HepG2 (cell line): ENCODE data around the gene KMT2D. TPM values are rescaled to one million over a fixed set of nuclear protein-coding genes. Genes with fewer than 3 reads are reported as not detected.

ENCODE experiments used
- ATAC-seq: fragments of 200-7000 bp; cut with Tn5 transposase; 3 replicates; pipeline ENCODE4 v1.9.1; 2020; ENCODE audit warnings: mild to moderate bottlenecking, moderate library complexity
- BruUV-seq: library from RNA; stranded (reverse); fragments of 400-500 nt; replicated peaks from 2 replicates; lab custom pipeline; 2021; lab: Mats Ljungman, UMichigan
- CTCF ChIA-PET: fragments of 300-600 bp; formaldehyde crosslinking; extraction: SDS; loops from one replicate; lab custom pipeline; 2021; ENCODE audit warnings: low total read pairs, inconsistent platforms, low intra/inter-chr PET ratio; lab: Yijun Ruan, JAX
- POLR2A ChIA-PET: fragments of 350-600 bp; sonication (Branson Sonifier 250); formaldehyde crosslinking; loops from one replicate; lab custom pipeline; 2020; ENCODE audit warnings: antibody characterized with exemption, inconsistent platforms; lab: Yijun Ruan, JAX
- DNase-seq: peaks from one replicate; pipeline ENCODE4 v3.0.0-alpha.2; 2015; ENCODE audit warnings: low spot score
- FAIRE-seq: peaks from 3 replicates; lab custom pipeline; 2011; peaks lifted over from hg19 to GRCh38; lab: Jason Lieb, UNC
- H2AFZ ChIP-seq: one replicate; pipeline ENCODE4 v1.6.1; 2011; ENCODE audit warnings: low read length, inconsistent platforms
- H3K27ac ChIP-seq: fragments of 300-600 bp; 3 replicates; pipeline ENCODE4 v1.8.0; 2011; ENCODE audit warnings: mixed run types, mild to moderate bottlenecking, mixed read lengths, low read length, inconsistent platforms; ENCODE audit not compliant: insufficient read depth; ENCODE audit errors: extremely low read length
- H3K27me3 ChIP-seq, 2 experiments: fragments of 200-600 bp in 1 of 2; 2 replicates in 1 of 2; 3 replicates in 1 of 2; pipeline versions ENCODE4 v1.6.0 to v1.8.0; 2011; ENCODE audit warnings: low read length in 2 of 2, mild to moderate bottlenecking in 2 of 2, moderate library complexity in 2 of 2, inconsistent platforms in 1 of 2; ENCODE audit not compliant: insufficient read depth in 2 of 2, control insufficient read depth in 1 of 2
- H3K36me3 ChIP-seq, 2 experiments: fragments of 200-600 bp in 1 of 2; replicated peaks in 1 of 2; 2 replicates in 1 of 2; 3 replicates in 1 of 2; pipeline versions ENCODE4 v1.5.1 to v1.8.0; 2011; ENCODE audit warnings: low read length in 2 of 2, inconsistent platforms in 1 of 2; ENCODE audit not compliant: insufficient read depth in 2 of 2, control insufficient read depth in 1 of 2
- H3K4me1 ChIP-seq: 2 replicates; pipeline ENCODE4 v1.5.1; 2012; ENCODE audit warnings: low read length, inconsistent platforms; ENCODE audit not compliant: insufficient read depth
- H3K4me2 ChIP-seq: 2 replicates; pipeline ENCODE4 v1.6.0; 2011; ENCODE audit warnings: low read depth, low read length, inconsistent platforms
- H3K4me3 ChIP-seq, 3 experiments: fragments of 200-600 bp in 1 of 3; sonication (generic), shearing (Covaris generic) in 1 of 3; replicated peaks in 1 of 3; 2 replicates each; pipeline ENCODE4 v1.5.1; 2011 to 2016; ENCODE audit warnings: low read length in 3 of 3, inconsistent platforms in 2 of 3, low read depth in 2 of 3, mild to moderate bottlenecking in 2 of 3, control low read depth in 1 of 3, mixed read lengths in 1 of 3; ENCODE audit not compliant: insufficient read depth in 1 of 3
- H3K79me2 ChIP-seq: one replicate; pipeline ENCODE4 v1.6.1; 2011; ENCODE audit warnings: low read length, inconsistent platforms; ENCODE audit not compliant: insufficient read depth
- H3K9ac ChIP-seq: 2 replicates; pipeline ENCODE4 v1.6.0; 2011; ENCODE audit warnings: mild to moderate bottlenecking, low read depth, low read length, inconsistent platforms; ENCODE audit not compliant: insufficient read depth
- H3K9me3 ChIP-seq: 2 replicates; pipeline ENCODE4 v1.5.1; 2012; ENCODE audit warnings: mild to moderate bottlenecking, low read length
- H4K20me1 ChIP-seq: 2 replicates; pipeline ENCODE4 v1.6.0; 2011; ENCODE audit warnings: inconsistent platforms, mild to moderate bottlenecking, low read length, moderate library complexity; ENCODE audit not compliant: insufficient read depth
- ARID2 ChIP-seq: sonication (generic); formaldehyde crosslinking; IDR thresholded peaks from 2 replicates; pipeline ENCODE4 v1.8.1; 2022; ENCODE audit warnings: mild to moderate bottlenecking, missing genetic modification reagents, borderline replicate concordance
- BORCS8-MEF2B ChIP-seq: sonication (generic); formaldehyde crosslinking; IDR thresholded peaks from 2 replicates; pipeline ENCODE4 v1.8.0; 2022; ENCODE audit warnings: mild to moderate bottlenecking, missing genetic modification reagents
- CREBL2 ChIP-seq: sonication (generic); formaldehyde crosslinking; IDR thresholded peaks from 2 replicates; pipeline ENCODE4 v1.8.1; 2023; ENCODE audit warnings: missing genetic modification reagents, mild to moderate bottlenecking, borderline replicate concordance
- ELK4 ChIP-seq: sonication (generic); formaldehyde crosslinking; IDR thresholded peaks from 2 replicates; pipeline ENCODE4 v1.9.0; 2021; ENCODE audit warnings: missing genetic modification reagents, borderline replicate concordance
- FOXP1 ChIP-seq, 2 experiments: fragments of 450-650 bp in 1 of 2; IDR thresholded peaks; 2 replicates each; pipeline ENCODE4 v1.6.1; 2017 to 2018; ENCODE audit warnings: antibody characterized with exemption in 1 of 2
- GLI4 ChIP-seq: sonication (generic); formaldehyde crosslinking; IDR thresholded peaks from 2 replicates; pipeline ENCODE4 v1.5.1; 2020; ENCODE audit warnings: missing genetic modification reagents, mild to moderate bottlenecking, moderate library complexity, borderline replicate concordance
- HNRNPK ChIP-seq: fragments of 200-400 bp; formaldehyde crosslinking; IDR thresholded peaks from 2 replicates; pipeline ENCODE4 v1.6.1; 2018; ENCODE audit warnings: low read length, low read depth, moderate library complexity, mild to moderate bottlenecking; ENCODE audit not compliant: poor library complexity, severe bottlenecking
- MIXL1 ChIP-seq: IDR thresholded peaks from 2 replicates; pipeline ENCODE4 v1.6.1; 2016
- NR3C1 ChIP-seq: sonication (generic); formaldehyde crosslinking; IDR thresholded peaks from 2 replicates; pipeline ENCODE4 v1.4.0; 2020; ENCODE audit warnings: missing genetic modification reagents
- PITX1 ChIP-seq: sonication (generic); formaldehyde crosslinking; IDR thresholded peaks from 2 replicates; pipeline ENCODE4 v1.5.1; 2020; ENCODE audit warnings: mild to moderate bottlenecking, missing genetic modification reagents
- RERE ChIP-seq: IDR thresholded peaks from 2 replicates; pipeline ENCODE4 v1.6.1; 2016; ENCODE audit warnings: low read depth, missing genetic modification reagents, missing compliant biosample characterization
- TBL1XR1 ChIP-seq: fragments of 150-350 bp; IDR thresholded peaks from 2 replicates; pipeline ENCODE4 v1.6.1; 2014; ENCODE audit warnings: borderline replicate concordance, low read length; ENCODE audit not compliant: partially characterized antibody
- TRAFD1 ChIP-seq: sonication (generic); formaldehyde crosslinking; IDR thresholded peaks from 2 replicates; pipeline ENCODE4 v1.5.1; 2020; ENCODE audit warnings: missing genetic modification reagents, mild to moderate bottlenecking, borderline replicate concordance
- TSC22D2 ChIP-seq: sonication (generic); formaldehyde crosslinking; IDR thresholded peaks from 2 replicates; pipeline ENCODE4 v1.5.1; 2020; ENCODE audit warnings: missing genetic modification reagents, mild to moderate bottlenecking, borderline replicate concordance
- ZNF180 ChIP-seq: sonication (generic); formaldehyde crosslinking; IDR thresholded peaks from 2 replicates; pipeline ENCODE4 v1.4.0; 2020; ENCODE audit warnings: low read depth, missing genetic modification reagents, borderline replicate concordance
- ZNF570 ChIP-seq: sonication (generic); formaldehyde crosslinking; IDR thresholded peaks from 2 replicates; pipeline ENCODE4 v1.4.0; 2020; ENCODE audit warnings: mild to moderate bottlenecking, missing genetic modification reagents, borderline replicate concordance
- ZNF775 ChIP-seq: sonication (generic); formaldehyde crosslinking; IDR thresholded peaks from 2 replicates; pipeline ENCODE4 v1.4.0; 2020; ENCODE audit warnings: missing genetic modification reagents, mild to moderate bottlenecking, moderate library complexity, borderline replicate concordance
- WGBS: methylation state at CpG from one replicate; pipeline ENCODE4 v1.1.6; 2017; ENCODE audit warnings: low lambda C conversion rate; 5-methylcytosine and 5-hydroxymethylcytosine counted together
- in situ Hi-C: cut with HindIII; loops from 2 replicates; pipeline ENCODE4 v1.10.0; 2017; ENCODE audit warnings: low pct_unique_long_range_greater_than_20kb; ENCODE audit not compliant: extremely low pct_ligation_motif_present
- intact Hi-C: fragments of 100-400 bp; cut with micrococcal nuclease; formaldehyde crosslinking; loops from one replicate; pipeline ENCODE4 v1.10.0; 2022; ENCODE audit not compliant: unreplicated experiment
- polyA plus RNA-seq, 8 experiments: library from polyadenylated mRNA; depleted of rRNA in 3 of 8; stranded (reverse) in 7 of 8; unstranded in 1 of 8; fragments of >200 nt; fragmentation: Illumina TruSeq in 4 of 8; extraction: Trizol in 4 of 8; gene quantifications; 2 replicates each; pipeline versions ENCODE4 v1.2.1 to v1.2.3, GENCODE V29; 2011 to 2016; ENCODE audit warnings: low read depth in 4 of 8, missing spikeins in 1 of 8, mixed read lengths in 1 of 8; ENCODE audit not compliant: insufficient read depth in 1 of 8
- total RNA-seq, 5 experiments: library from RNA; depleted of rRNA; stranded (reverse); fragments of >200 nt; fragmentation: Illumina TruSeq; extraction: Trizol; gene quantifications; 2 replicates each; pipeline ENCODE4 v1.2.3, GENCODE V29; 2016; ENCODE audit warnings: low read depth in 1 of 5

The KMT2D gene
- total and polyA plus RNA-seq, 2 of the 13 experiments (the other 11 are each of a cell fraction or from before 2014, with no cell fraction given) = 8.1 to 10.4 TPM

DNA sequence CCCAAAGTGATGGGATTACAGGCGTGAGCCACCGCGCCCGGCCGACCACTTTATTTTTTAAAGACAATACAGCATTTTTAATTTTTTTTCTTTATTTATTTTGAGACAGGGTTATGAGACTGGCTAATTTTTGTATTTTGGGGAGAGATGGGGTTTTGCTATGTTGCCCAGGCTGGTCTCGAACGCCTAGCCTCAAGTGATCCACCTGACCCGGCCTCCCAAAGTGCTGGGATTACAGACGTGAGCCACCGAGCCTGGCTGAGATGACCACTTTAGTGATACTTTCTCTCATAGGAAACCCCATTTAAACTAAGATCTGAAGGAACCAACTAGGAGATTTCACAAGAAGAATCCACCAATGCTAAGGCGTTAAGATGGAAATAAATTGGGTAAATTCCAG, 10.4 kb upstream of the KMT2D start:
- no TSS peak for BruUV-seq
- no peak for TF ChIP-seq ZNF180 (CRISPR knock-in tag)
- TF ChIP-seq TRAFD1 (CRISPR knock-in tag) = no peak
- TF ChIP-seq ELK4 (CRISPR knock-in tag) = no peak
- no peak for TF ChIP-seq GLI4
- TF ChIP-seq ZNF570 (CRISPR knock-in tag) = no peak
- no peak for TF ChIP-seq TSC22D2 (CRISPR knock-in tag)
- no peak for TF ChIP-seq HNRNPK
- TF ChIP-seq ARID2 (CRISPR knock-in tag) = no peak
- TF ChIP-seq FOXP1 (IDR thresholded peaks at IDR 0.05) = no peak
- no peak for TF ChIP-seq FOXP1 (CRISPR knock-in tag; IDR thresholded peaks at IDR 0.05)
- TF ChIP-seq RERE (CRISPR knock-in tag) = no peak
- TF ChIP-seq NR3C1 (CRISPR knock-in tag) = no peak
- TF ChIP-seq TBL1XR1 = no peak
- no peak for TF ChIP-seq CREBL2 (CRISPR knock-in tag)
- no peak for TF ChIP-seq ZNF775
- TF ChIP-seq BORCS8-MEF2B (CRISPR knock-in tag) = no peak
- no peak for TF ChIP-seq MIXL1 (CRISPR knock-in tag)
- TF ChIP-seq PITX1 (CRISPR knock-in tag) = no peak

More for the DNA sequence above, 10.4 kb upstream of the KMT2D start:
- 91% methylated on average over 11 of the region's 11 CpGs for WGBS
- DNase-seq = no peak
- Histone ChIP-seq H3K27me3 (no peaks in the 10 kb centered on the region), H3K4me2 (no peak overlapping the region), H3K9ac (no peak overlapping the region), H3K4me3 (no peak overlapping the region), H4K20me1 (no peaks in the 10 kb centered on the region), H3K9me3 (no peaks in the 10 kb centered on the region), H3K4me1 (peaks cover 19% of the 10 kb centered on the region), H3K27ac (no peak overlapping the region), H3K79me2 (no peaks in the 10 kb centered on the region), H2AFZ (peak overlapping the region; percentile 54), H3K36me3 (no peaks in the 10 kb centered on the region)
- in situ Hi-C loops = no loop called here
- no peak for FAIRE-seq
- ChIA-PET POLR2A (interaction anchor here (2.0 kb wide), 1 partner anchor 60 kb away, joined by 25 read pairs; the partner anchor contains the start of gene TUBA1B), CTCF (no interaction called here)
- ATAC-seq = no peak
- intact Hi-C loops = no loop called here
